HepG2 (cell line): ENCODE data around the gene KSR1. TPM values are rescaled to one million over a fixed set of nuclear protein-coding genes. Genes with fewer than 3 reads are reported as not detected.

Source experiments
- ATAC-seq: fragments of 200-7000 bp; cut with Tn5 transposase; 3 replicates; pipeline ENCODE4 v1.9.1; 2020; ENCODE audit warnings: mild to moderate bottlenecking, moderate library complexity
- BruUV-seq: library from RNA; stranded (reverse); fragments of 400-500 nt; replicated peaks from 2 replicates; lab custom pipeline; 2021; lab: Mats Ljungman, UMichigan
- CTCF ChIA-PET: fragments of 300-600 bp; formaldehyde crosslinking; extraction: SDS; loops from one replicate; lab custom pipeline; 2021; ENCODE audit warnings: low total read pairs, inconsistent platforms, low intra/inter-chr PET ratio; lab: Yijun Ruan, JAX
- POLR2A ChIA-PET: fragments of 350-600 bp; sonication (Branson Sonifier 250); formaldehyde crosslinking; loops from one replicate; lab custom pipeline; 2020; ENCODE audit warnings: antibody characterized with exemption, inconsistent platforms; lab: Yijun Ruan, JAX
- DNase-seq: peaks from one replicate; pipeline ENCODE4 v3.0.0-alpha.2; 2015; ENCODE audit warnings: low spot score
- FAIRE-seq: peaks from 3 replicates; lab custom pipeline; 2011; peaks lifted over from hg19 to GRCh38; lab: Jason Lieb, UNC
- H2AFZ ChIP-seq: one replicate; pipeline ENCODE4 v1.6.1; 2011; ENCODE audit warnings: low read length, inconsistent platforms
- H3K27ac ChIP-seq: fragments of 300-600 bp; 3 replicates; pipeline ENCODE4 v1.8.0; 2011; ENCODE audit warnings: mixed run types, mild to moderate bottlenecking, mixed read lengths, low read length, inconsistent platforms; ENCODE audit not compliant: insufficient read depth; ENCODE audit errors: extremely low read length
- H3K27me3 ChIP-seq, 2 experiments: fragments of 200-600 bp in 1 of 2; 2 replicates in 1 of 2; 3 replicates in 1 of 2; pipeline versions ENCODE4 v1.6.0 to v1.8.0; 2011; ENCODE audit warnings: low read length in 2 of 2, mild to moderate bottlenecking in 2 of 2, moderate library complexity in 2 of 2, inconsistent platforms in 1 of 2; ENCODE audit not compliant: insufficient read depth in 2 of 2, control insufficient read depth in 1 of 2
- H3K36me3 ChIP-seq, 2 experiments: fragments of 200-600 bp in 1 of 2; replicated peaks in 1 of 2; 2 replicates in 1 of 2; 3 replicates in 1 of 2; pipeline versions ENCODE4 v1.5.1 to v1.8.0; 2011; ENCODE audit warnings: low read length in 2 of 2, inconsistent platforms in 1 of 2; ENCODE audit not compliant: insufficient read depth in 2 of 2, control insufficient read depth in 1 of 2
- H3K4me1 ChIP-seq: 2 replicates; pipeline ENCODE4 v1.5.1; 2012; ENCODE audit warnings: low read length, inconsistent platforms; ENCODE audit not compliant: insufficient read depth
- H3K4me2 ChIP-seq: 2 replicates; pipeline ENCODE4 v1.6.0; 2011; ENCODE audit warnings: low read depth, low read length, inconsistent platforms
- H3K4me3 ChIP-seq, 3 experiments: fragments of 200-600 bp in 1 of 3; sonication (generic), shearing (Covaris generic) in 1 of 3; replicated peaks in 1 of 3; 2 replicates each; pipeline ENCODE4 v1.5.1; 2011 to 2016; ENCODE audit warnings: low read length in 3 of 3, inconsistent platforms in 2 of 3, low read depth in 2 of 3, mild to moderate bottlenecking in 2 of 3, control low read depth in 1 of 3, mixed read lengths in 1 of 3; ENCODE audit not compliant: insufficient read depth in 1 of 3
- H3K79me2 ChIP-seq: one replicate; pipeline ENCODE4 v1.6.1; 2011; ENCODE audit warnings: low read length, inconsistent platforms; ENCODE audit not compliant: insufficient read depth
- H3K9ac ChIP-seq: 2 replicates; pipeline ENCODE4 v1.6.0; 2011; ENCODE audit warnings: mild to moderate bottlenecking, low read depth, low read length, inconsistent platforms; ENCODE audit not compliant: insufficient read depth
- H3K9me3 ChIP-seq: 2 replicates; pipeline ENCODE4 v1.5.1; 2012; ENCODE audit warnings: mild to moderate bottlenecking, low read length
- H4K20me1 ChIP-seq: 2 replicates; pipeline ENCODE4 v1.6.0; 2011; ENCODE audit warnings: inconsistent platforms, mild to moderate bottlenecking, low read length, moderate library complexity; ENCODE audit not compliant: insufficient read depth
- AGO2 ChIP-seq: fragments of 200-400 bp; formaldehyde crosslinking; optimal IDR thresholded peaks from 2 replicates; pipeline ENCODE3; 2017; ENCODE audit warnings: mild to moderate bottlenecking, low read depth, low read length, moderate library complexity
- PATZ1 ChIP-seq: sonication (generic); formaldehyde crosslinking; IDR thresholded peaks from 2 replicates; pipeline ENCODE4 v1.4.0; 2020; ENCODE audit warnings: missing genetic modification reagents
- ZNF253 ChIP-seq: sonication (generic); formaldehyde crosslinking; IDR thresholded peaks from 2 replicates; pipeline ENCODE4 v1.8.0; 2022; ENCODE audit warnings: mild to moderate bottlenecking, missing genetic modification reagents, borderline replicate concordance
- ZNF768 ChIP-seq: sonication (generic); formaldehyde crosslinking; IDR thresholded peaks from 2 replicates; pipeline ENCODE4 v1.4.0; 2020; ENCODE audit warnings: missing genetic modification reagents
- WGBS: methylation state at CpG from one replicate; pipeline ENCODE4 v1.1.6; 2017; ENCODE audit warnings: low lambda C conversion rate; 5-methylcytosine and 5-hydroxymethylcytosine counted together
- in situ Hi-C: cut with HindIII; loops from 2 replicates; pipeline ENCODE4 v1.10.0; 2017; ENCODE audit warnings: low pct_unique_long_range_greater_than_20kb; ENCODE audit not compliant: extremely low pct_ligation_motif_present
- intact Hi-C: fragments of 100-400 bp; cut with micrococcal nuclease; formaldehyde crosslinking; loops from one replicate; pipeline ENCODE4 v1.10.0; 2022; ENCODE audit not compliant: unreplicated experiment
- polyA plus RNA-seq, 8 experiments: library from polyadenylated mRNA; depleted of rRNA in 3 of 8; stranded (reverse) in 7 of 8; unstranded in 1 of 8; fragments of >200 nt; fragmentation: Illumina TruSeq in 4 of 8; extraction: Trizol in 4 of 8; gene quantifications; 2 replicates each; pipeline versions ENCODE4 v1.2.1 to v1.2.3, GENCODE V29; 2011 to 2016; ENCODE audit warnings: low read depth in 4 of 8, missing spikeins in 1 of 8, mixed read lengths in 1 of 8; ENCODE audit not compliant: insufficient read depth in 1 of 8
- total RNA-seq, 5 experiments: library from RNA; depleted of rRNA; stranded (reverse); fragments of >200 nt; fragmentation: Illumina TruSeq; extraction: Trizol; gene quantifications; 2 replicates each; pipeline ENCODE4 v1.2.3, GENCODE V29; 2016; ENCODE audit warnings: low read depth in 1 of 5
- TF ChIP-seq, protein P1 (sequence below): sonication (generic); formaldehyde crosslinking; IDR thresholded peaks from 2 replicates; pipeline ENCODE4 v1.5.0; 2020; ENCODE audit warnings: mild to moderate bottlenecking, missing genetic modification reagents
- TF ChIP-seq, protein P2 (sequence below): sonication (generic); formaldehyde crosslinking; IDR thresholded peaks from 2 replicates; pipeline ENCODE4 v1.5.1; 2020; ENCODE audit warnings: mild to moderate bottlenecking, missing genetic modification reagents, moderate library complexity

KSR1 gene
- total and polyA plus RNA-seq, 2 of the 13 experiments (the other 11 are each of a cell fraction or from before 2014, with no cell fraction given) = 10.1 to 16.6 TPM

- Histone ChIP-seq H3K27ac (peak overlapping the region; percentile 33), H3K27me3 (no peaks in the 10 kb centered on the region), H3K9me3 (no peaks in the 10 kb centered on the region), H3K79me2 (peaks cover under 1% of the 10 kb centered on the region), H3K36me3 (peaks cover 0 to 4% of the 10 kb centered on the region in 2 experiments; a peak in 1 of 5 replicates), H4K20me1 (peaks cover 4% of the 10 kb centered on the region; the same call in 1 of the 2 replicates), H3K4me2 (no peak overlapping the region), H3K4me1 (peaks cover 78% of the 10 kb centered on the region), H3K9ac (no peak overlapping the region), H3K4me3 (no peak overlapping the region), H2AFZ (no peak overlapping the region)
- CTCF ChIA-PET = no interaction called here
- TF ChIP-seq, protein P1, sequence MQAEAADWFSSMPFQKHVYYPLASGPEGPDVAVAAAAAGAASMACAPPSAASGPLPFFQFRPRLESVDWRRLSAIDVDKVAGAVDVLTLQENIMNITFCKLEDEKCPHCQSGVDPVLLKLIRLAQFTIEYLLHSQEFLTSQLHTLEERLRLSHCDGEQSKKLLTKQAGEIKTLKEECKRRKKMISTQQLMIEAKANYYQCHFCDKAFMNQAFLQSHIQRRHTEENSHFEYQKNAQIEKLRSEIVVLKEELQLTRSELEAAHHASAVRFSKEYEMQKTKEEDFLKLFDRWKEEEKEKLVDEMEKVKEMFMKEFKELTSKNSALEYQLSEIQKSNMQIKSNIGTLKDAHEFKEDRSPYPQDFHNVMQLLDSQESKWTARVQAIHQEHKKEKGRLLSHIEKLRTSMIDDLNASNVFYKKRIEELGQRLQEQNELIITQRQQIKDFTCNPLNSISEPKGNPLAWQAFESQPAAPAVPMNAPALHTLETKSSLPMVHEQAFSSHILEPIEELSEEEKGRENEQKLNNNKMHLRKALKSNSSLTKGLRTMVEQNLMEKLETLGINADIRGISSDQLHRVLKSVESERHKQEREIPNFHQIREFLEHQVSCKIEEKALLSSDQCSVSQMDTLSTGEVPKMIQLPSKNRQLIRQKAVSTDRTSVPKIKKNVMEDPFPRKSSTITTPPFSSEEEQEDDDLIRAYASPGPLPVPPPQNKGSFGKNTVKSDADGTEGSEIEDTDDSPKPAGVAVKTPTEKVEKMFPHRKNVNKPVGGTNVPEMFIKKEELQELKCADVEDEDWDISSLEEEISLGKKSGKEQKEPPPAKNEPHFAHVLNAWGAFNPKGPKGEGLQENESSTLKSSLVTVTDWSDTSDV (CRISPR knock-in tag) = no peak
- TF ChIP-seq, protein P2, sequence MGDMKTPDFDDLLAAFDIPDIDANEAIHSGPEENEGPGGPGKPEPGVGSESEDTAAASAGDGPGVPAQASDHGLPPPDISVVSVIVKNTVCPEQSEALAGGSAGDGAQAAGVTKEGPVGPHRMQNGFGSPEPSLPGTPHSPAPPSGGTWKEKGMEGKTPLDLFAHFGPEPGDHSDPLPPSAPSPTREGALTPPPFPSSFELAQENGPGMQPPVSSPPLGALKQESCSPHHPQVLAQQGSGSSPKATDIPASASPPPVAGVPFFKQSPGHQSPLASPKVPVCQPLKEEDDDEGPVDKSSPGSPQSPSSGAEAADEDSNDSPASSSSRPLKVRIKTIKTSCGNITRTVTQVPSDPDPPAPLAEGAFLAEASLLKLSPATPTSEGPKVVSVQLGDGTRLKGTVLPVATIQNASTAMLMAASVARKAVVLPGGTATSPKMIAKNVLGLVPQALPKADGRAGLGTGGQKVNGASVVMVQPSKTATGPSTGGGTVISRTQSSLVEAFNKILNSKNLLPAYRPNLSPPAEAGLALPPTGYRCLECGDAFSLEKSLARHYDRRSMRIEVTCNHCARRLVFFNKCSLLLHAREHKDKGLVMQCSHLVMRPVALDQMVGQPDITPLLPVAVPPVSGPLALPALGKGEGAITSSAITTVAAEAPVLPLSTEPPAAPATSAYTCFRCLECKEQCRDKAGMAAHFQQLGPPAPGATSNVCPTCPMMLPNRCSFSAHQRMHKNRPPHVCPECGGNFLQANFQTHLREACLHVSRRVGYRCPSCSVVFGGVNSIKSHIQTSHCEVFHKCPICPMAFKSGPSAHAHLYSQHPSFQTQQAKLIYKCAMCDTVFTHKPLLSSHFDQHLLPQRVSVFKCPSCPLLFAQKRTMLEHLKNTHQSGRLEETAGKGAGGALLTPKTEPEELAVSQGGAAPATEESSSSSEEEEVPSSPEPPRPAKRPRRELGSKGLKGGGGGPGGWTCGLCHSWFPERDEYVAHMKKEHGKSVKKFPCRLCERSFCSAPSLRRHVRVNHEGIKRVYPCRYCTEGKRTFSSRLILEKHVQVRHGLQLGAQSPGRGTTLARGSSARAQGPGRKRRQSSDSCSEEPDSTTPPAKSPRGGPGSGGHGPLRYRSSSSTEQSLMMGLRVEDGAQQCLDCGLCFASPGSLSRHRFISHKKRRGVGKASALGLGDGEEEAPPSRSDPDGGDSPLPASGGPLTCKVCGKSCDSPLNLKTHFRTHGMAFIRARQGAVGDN = peak; percentile 56
- TF ChIP-seq PATZ1 (CRISPR knock-in tag) = 0 out of 2 replicates have a peak, but pooled peaks have one; percentile 22
- peak; percentile 67; the same call in 1 of the 2 replicates for TF ChIP-seq ZNF768 (CRISPR knock-in tag)
- TF ChIP-seq AGO2 = peak; percentile 53
- TF ChIP-seq ZNF253 (CRISPR knock-in tag) = 0 out of 2 replicates have a peak, but pooled peaks have one; percentile 29
- POLR2A ChIA-PET = interaction anchor here (1.8 kb wide), 1 partner anchor 17 kb away, joined by 6 read pairs; no protein-coding TSS in a partner anchor
- TSS peak; percentile 36 for BruUV-seq
- 81% methylated on average over 15 of the region's 20 CpGs for WGBS
- intact Hi-C loops (loop anchor here (10.0 kb wide), 1 partner anchor 242 kb away; no protein-coding TSS in a partner anchor), in situ Hi-C loops (loop anchor here (10.0 kb wide), 1 partner anchor 222 kb away; no protein-coding TSS in a partner anchor)
- ATAC-seq (peak; percentile 28; the same call in 2 of the 3 replicates), FAIRE-seq (no peak), DNase-seq (no peak)
Measured at GRCh38 chr17:27577121-27577761, 121.0 kb downstream of the KSR1 start.
